Panc1 (cell line): ENCODE results near the gene UBP1. TPM values are rescaled to one million over a fixed set of nuclear protein-coding genes. Genes with fewer than 3 reads are reported as not detected.

ENCODE experiments used
- ATAC-seq: fragments of 200-7000 bp; cut with Tn5 transposase; 2 replicates; pipeline ENCODE4 v1.9.1; 2020; ENCODE audit warnings: mild to moderate bottlenecking, moderate library complexity
- BruUV-seq: library from RNA; stranded (reverse); fragments of 400-500 nt; replicated peaks from 2 replicates; lab custom pipeline; 2021; lab: Mats Ljungman, UMichigan
- CTCF ChIA-PET: fragments of 300-600 bp; sonication (Branson Sonifier 250); formaldehyde crosslinking; loops from one replicate; lab custom pipeline; 2022; ENCODE audit warnings: antibody characterized with exemption; lab: Charles Lee
- POLR2A ChIA-PET: fragments of 300-600 bp; sonication (Branson Sonifier 250); formaldehyde crosslinking; loops from one replicate; lab custom pipeline; 2022; ENCODE audit warnings: antibody characterized with exemption; lab: Charles Lee
- DNase-seq: peaks from one replicate; pipeline ENCODE4 v3.0.0-alpha.2; 2010; ENCODE audit warnings: low read depth, low spot score
- H3K27ac ChIP-seq: 2 replicates; pipeline ENCODE4 v1.5.1; 2011; ENCODE audit warnings: mild to moderate bottlenecking, low read length, inconsistent platforms
- H3K27me3 ChIP-seq: fragments of 200-500 bp; sonication (Bioruptor generic); 2 replicates; pipeline ENCODE4 v1.6.0; 2014; ENCODE audit warnings: low read length, inconsistent platforms; ENCODE audit not compliant: control insufficient read depth, insufficient read depth
- H3K36me3 ChIP-seq: fragments of 200-500 bp; sonication (Bioruptor generic); 2 replicates; pipeline ENCODE4 v1.5.1; 2014; ENCODE audit warnings: inconsistent platforms, mild to moderate bottlenecking, low read length, moderate library complexity; ENCODE audit not compliant: control insufficient read depth, insufficient read depth
- H3K4me1 ChIP-seq: 2 replicates; pipeline ENCODE4 v1.5.1; 2011; ENCODE audit warnings: inconsistent platforms, mild to moderate bottlenecking, low read length, moderate library complexity; ENCODE audit not compliant: control insufficient read depth, insufficient read depth
- H3K4me3 ChIP-seq, 2 experiments: 2 replicates each; pipeline ENCODE4 v1.5.1; 2011 to 2012; ENCODE audit warnings: low read depth in 2 of 2, low read length in 2 of 2, mild to moderate bottlenecking in 2 of 2, inconsistent platforms in 1 of 2, moderate library complexity in 1 of 2
- H3K9me3 ChIP-seq: fragments of 200-500 bp; sonication (Bioruptor generic); 2 replicates; pipeline ENCODE4 v1.5.1; 2014; ENCODE audit warnings: low read depth, mild to moderate bottlenecking, inconsistent platforms, low read length, moderate library complexity; ENCODE audit not compliant: control insufficient read depth, insufficient read depth
- POLR2AphosphoS5 ChIP-seq: IDR thresholded peaks from 2 replicates; pipeline ENCODE4 v1.6.1; 2012; ENCODE audit warnings: mild to moderate bottlenecking, low read depth, low read length, moderate library complexity
- SIN3A ChIP-seq: IDR thresholded peaks from 2 replicates; pipeline ENCODE4 v1.6.1; 2012; ENCODE audit warnings: low read depth, mild to moderate bottlenecking, low read length, moderate library complexity, borderline replicate concordance; ENCODE audit not compliant: insufficient read depth
- TCF7L2 ChIP-seq: IDR thresholded peaks from 2 replicates; pipeline ENCODE4 v1.6.1; 2011; ENCODE audit warnings: mild to moderate bottlenecking, low read depth, low read length, inconsistent platforms
- in situ Hi-C: cut with HindIII; loops from 2 replicates; pipeline ENCODE4 v1.10.0; 2016; ENCODE audit warnings: low sequenced_read_pairs, low pct_unique_long_range_greater_than_20kb
- intact Hi-C: fragments of 100-400 bp; cut with micrococcal nuclease; formaldehyde crosslinking; loops from one replicate; pipeline ENCODE4 v1.10.0; 2022; ENCODE audit not compliant: unreplicated experiment
- total RNA-seq: library from RNA; stranded (reverse); gene quantifications from one replicate; pipeline ENCODE4 v1.2.1, GENCODE V29; 2021; ENCODE audit not compliant: unreplicated experiment
- TF ChIP-seq, protein P1 (sequence below): fragments of 450-650 bp; IDR thresholded peaks from 2 replicates; pipeline ENCODE4 v1.5.1; 2017; ENCODE audit warnings: mild to moderate bottlenecking
- TF ChIP-seq, protein P2 (sequence below), 2 experiments: IDR thresholded peaks; 2 replicates each; pipeline ENCODE4 v1.6.1; 2011 to 2012; ENCODE audit warnings: low read depth in 2 of 2, control low read depth in 1 of 2, low read length in 1 of 2, mild to moderate bottlenecking in 1 of 2, moderate library complexity in 1 of 2; ENCODE audit not compliant: insufficient read depth in 1 of 2

UBP1 gene
- total RNA-seq, 1 experiment from 2014 or later: 62.4 TPM

DNA sequence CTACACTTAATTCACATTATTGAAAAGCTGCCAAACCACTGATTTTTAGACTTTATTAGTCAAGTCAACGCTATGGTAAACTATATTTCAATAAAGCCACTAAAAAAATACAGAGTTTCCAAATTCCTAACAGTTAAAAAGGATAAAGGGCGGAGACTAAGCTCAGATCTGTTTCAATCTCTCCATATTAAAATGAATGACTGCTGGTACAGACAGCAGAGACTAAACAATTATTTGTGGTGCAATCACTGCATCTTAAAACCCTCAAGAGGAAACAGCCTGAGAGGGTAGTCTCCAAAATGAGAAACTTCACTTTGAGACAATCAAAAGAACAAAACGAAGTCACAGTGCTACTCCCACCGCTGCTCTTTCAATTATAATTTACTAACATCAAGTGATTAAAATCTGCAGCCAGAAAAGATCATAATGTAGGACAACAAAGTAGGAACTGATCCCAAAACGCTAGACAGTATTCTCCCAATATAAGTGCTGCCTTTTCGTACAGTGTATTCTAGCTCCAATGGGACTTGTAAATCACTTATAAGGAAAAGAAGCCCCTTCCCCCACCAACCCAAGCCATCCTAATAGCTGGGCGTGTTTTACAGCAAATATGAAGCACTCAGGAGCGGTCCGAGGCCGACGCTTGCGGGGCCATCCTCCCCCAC is 1.2 kb downstream of the UBP1 start:
- Histone ChIP-seq H3K9me3 (no peaks in the 10 kb centered on the region), H3K4me1 (peaks cover 11% of the 10 kb centered on the region), H3K4me3 (peak overlapping the region; percentile 82 to 85), H3K36me3 (no peaks in the 10 kb centered on the region; the same call in 1 of the 2 replicates), H3K27ac (peak overlapping the region; percentile 89), H3K27me3 (no peaks in the 10 kb centered on the region)
- DNase-seq (no peak), ATAC-seq (no peak)
- CTCF ChIA-PET: no interaction called here
- in situ Hi-C loops: no loop called here
- intact Hi-C loops: no loop called here
- no peak for TF ChIP-seq POLR2AphosphoS5
- TF ChIP-seq SIN3A: no peak
- TF ChIP-seq, protein P1, sequence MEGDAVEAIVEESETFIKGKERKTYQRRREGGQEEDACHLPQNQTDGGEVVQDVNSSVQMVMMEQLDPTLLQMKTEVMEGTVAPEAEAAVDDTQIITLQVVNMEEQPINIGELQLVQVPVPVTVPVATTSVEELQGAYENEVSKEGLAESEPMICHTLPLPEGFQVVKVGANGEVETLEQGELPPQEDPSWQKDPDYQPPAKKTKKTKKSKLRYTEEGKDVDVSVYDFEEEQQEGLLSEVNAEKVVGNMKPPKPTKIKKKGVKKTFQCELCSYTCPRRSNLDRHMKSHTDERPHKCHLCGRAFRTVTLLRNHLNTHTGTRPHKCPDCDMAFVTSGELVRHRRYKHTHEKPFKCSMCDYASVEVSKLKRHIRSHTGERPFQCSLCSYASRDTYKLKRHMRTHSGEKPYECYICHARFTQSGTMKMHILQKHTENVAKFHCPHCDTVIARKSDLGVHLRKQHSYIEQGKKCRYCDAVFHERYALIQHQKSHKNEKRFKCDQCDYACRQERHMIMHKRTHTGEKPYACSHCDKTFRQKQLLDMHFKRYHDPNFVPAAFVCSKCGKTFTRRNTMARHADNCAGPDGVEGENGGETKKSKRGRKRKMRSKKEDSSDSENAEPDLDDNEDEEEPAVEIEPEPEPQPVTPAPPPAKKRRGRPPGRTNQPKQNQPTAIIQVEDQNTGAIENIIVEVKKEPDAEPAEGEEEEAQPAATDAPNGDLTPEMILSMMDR: no peak
- no peak for TF ChIP-seq TCF7L2
- TF ChIP-seq, protein P2, sequence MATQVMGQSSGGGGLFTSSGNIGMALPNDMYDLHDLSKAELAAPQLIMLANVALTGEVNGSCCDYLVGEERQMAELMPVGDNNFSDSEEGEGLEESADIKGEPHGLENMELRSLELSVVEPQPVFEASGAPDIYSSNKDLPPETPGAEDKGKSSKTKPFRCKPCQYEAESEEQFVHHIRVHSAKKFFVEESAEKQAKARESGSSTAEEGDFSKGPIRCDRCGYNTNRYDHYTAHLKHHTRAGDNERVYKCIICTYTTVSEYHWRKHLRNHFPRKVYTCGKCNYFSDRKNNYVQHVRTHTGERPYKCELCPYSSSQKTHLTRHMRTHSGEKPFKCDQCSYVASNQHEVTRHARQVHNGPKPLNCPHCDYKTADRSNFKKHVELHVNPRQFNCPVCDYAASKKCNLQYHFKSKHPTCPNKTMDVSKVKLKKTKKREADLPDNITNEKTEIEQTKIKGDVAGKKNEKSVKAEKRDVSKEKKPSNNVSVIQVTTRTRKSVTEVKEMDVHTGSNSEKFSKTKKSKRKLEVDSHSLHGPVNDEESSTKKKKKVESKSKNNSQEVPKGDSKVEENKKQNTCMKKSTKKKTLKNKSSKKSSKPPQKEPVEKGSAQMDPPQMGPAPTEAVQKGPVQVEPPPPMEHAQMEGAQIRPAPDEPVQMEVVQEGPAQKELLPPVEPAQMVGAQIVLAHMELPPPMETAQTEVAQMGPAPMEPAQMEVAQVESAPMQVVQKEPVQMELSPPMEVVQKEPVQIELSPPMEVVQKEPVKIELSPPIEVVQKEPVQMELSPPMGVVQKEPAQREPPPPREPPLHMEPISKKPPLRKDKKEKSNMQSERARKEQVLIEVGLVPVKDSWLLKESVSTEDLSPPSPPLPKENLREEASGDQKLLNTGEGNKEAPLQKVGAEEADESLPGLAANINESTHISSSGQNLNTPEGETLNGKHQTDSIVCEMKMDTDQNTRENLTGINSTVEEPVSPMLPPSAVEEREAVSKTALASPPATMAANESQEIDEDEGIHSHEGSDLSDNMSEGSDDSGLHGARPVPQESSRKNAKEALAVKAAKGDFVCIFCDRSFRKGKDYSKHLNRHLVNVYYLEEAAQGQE (IDR thresholded peaks at IDR 0.05; ENCODE audit: insufficient read depth in 1 of 2, low read depth in 2 of 2, low read length in 1 of 2): no peak
- BruUV-seq: no TSS peak
- POLR2A ChIA-PET: no interaction called here

DNA sequence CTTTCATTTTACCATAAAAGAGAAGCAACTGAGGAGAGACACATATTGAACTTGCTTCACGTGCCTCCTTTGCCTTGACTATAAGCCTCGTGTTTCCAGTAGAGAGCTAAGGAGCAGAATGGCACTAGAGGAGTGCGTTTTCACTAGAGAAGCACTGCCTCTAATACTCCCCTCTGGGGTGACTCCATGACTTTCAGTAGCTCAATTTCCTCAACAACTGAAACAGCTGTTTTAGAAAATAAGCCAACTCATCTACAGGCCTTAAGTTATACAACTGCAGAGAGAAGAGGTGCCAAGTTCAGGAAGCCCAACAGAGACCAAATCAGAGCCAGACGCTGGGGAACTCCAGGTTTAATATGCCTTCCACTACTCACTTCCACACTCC is 1.9 kb downstream of the UBP1 start:
- ChIA-PET POLR2A (no interaction called here), CTCF (no interaction called here)
- TF ChIP-seq, protein P2 (IDR thresholded peaks at IDR 0.05; ENCODE audit: insufficient read depth in 1 of 2, low read depth in 2 of 2, low read length in 1 of 2): no peak
- no peak for TF ChIP-seq SIN3A
- TF ChIP-seq, protein P1: no peak
- no peak for TF ChIP-seq POLR2AphosphoS5
- TF ChIP-seq TCF7L2: no peak
- Histone ChIP-seq H3K27me3 (no peaks in the 10 kb centered on the region), H3K36me3 (no peaks in the 10 kb centered on the region; the same call in 1 of the 2 replicates), H3K4me1 (peaks cover 11% of the 10 kb centered on the region), H3K9me3 (no peaks in the 10 kb centered on the region), H3K4me3 (peak overlapping the region; percentile 82 to 85), H3K27ac (peak overlapping the region; percentile 89)
- ATAC-seq (no peak), DNase-seq (no peak)
- intact Hi-C loops: no loop called here
- BruUV-seq: no TSS peak
- in situ Hi-C loops: no loop called here
